ENCODE measurements around the gene SCTR.

The SCTR gene

GRCh38 chr2:119523952-119524694, at the start of gene SCTR:
Gene SCTR (minus strand): TSS chr2:119524483. CDS start chr2:119524226, 257 bp downstream.
- no peak for DNase-seq (ENCODE audit: low spot score)

- DNase-seq (ENCODE audit: low spot score), result no peak
These were observed 43.0 kb upstream of the SCTR start for GRCh38 chr2:119567292-119567691.

- no peak for DNase-seq (ENCODE audit: low spot score)
These were observed 41.2 kb upstream of the SCTR start for GRCh38 chr2:119565481-119565880.

- no peak for DNase-seq (ENCODE audit: low spot score)
These were observed 29.5 kb upstream of the SCTR start for GRCh38 chr2:119553687-119554344.

- no peak for DNase-seq (ENCODE audit: low spot score)
These were observed 28.6 kb upstream of the SCTR start for GRCh38 chr2:119552902-119553301.

GRCh38 chr2:119550856-119551255, 26.6 kb upstream of the SCTR start:
- no peak for DNase-seq (ENCODE audit: low spot score)

GRCh38 chr2:119550346-119550745, 26.1 kb upstream of the SCTR start:
- no peak for DNase-seq (ENCODE audit: low spot score)

- no peak for DNase-seq (ENCODE audit: low spot score)
These were observed 25.0 kb upstream of the SCTR start for GRCh38 chr2:119549241-119549640.

GRCh38 chr2:119548516-119549120, 24.3 kb upstream of the SCTR start:
- DNase-seq (ENCODE audit: low spot score), result no peak

- no peak for DNase-seq (ENCODE audit: low spot score)
These were observed 22.1 kb upstream of the SCTR start for GRCh38 chr2:119546447-119546767.

- no peak for DNase-seq (ENCODE audit: low spot score)
These were observed 21.6 kb upstream of the SCTR start for GRCh38 chr2:119545754-119546446.

- DNase-seq (ENCODE audit: low spot score), result no peak
These were observed 20.7 kb upstream of the SCTR start for GRCh38 chr2:119544939-119545475.

GRCh38 chr2:119544075-119544938, 20.0 kb upstream of the SCTR start, which contains the start of gene CFAP221:
Gene CFAP221 (plus strand): TSS chr2:119544449. CDS start chr2:119546132, 1,683 bp downstream.
- DNase-seq (ENCODE audit: low spot score), result peak; percentile 48

- no peak for DNase-seq (ENCODE audit: low spot score)
These were observed 17.2 kb upstream of the SCTR start for GRCh38 chr2:119541476-119541875.

GRCh38 chr2:119537792-119538191, 13.5 kb upstream of the SCTR start:
- no peak for DNase-seq (ENCODE audit: low spot score)

GRCh38 chr2:119536707-119537106, 12.4 kb upstream of the SCTR start:
- no peak for DNase-seq (ENCODE audit: low spot score)

- DNase-seq (ENCODE audit: low spot score), result no peak
These were observed 11.9 kb upstream of the SCTR start for GRCh38 chr2:119536211-119536610.

GRCh38 chr2:119533560-119533959, 9.3 kb upstream of the SCTR start:
- no peak for DNase-seq (ENCODE audit: low spot score)

- no peak for DNase-seq (ENCODE audit: low spot score)
These were observed 7.0 kb upstream of the SCTR start for GRCh38 chr2:119531292-119531691.

GRCh38 chr2:119527999-119528398, 3.7 kb upstream of the SCTR start:
- no peak for DNase-seq (ENCODE audit: low spot score)

GRCh38 chr2:119525614-119526013, 1.3 kb upstream of the SCTR start:
- DNase-seq (ENCODE audit: low spot score), result no peak

Measured in hematopoietic multipotent progenitor cell treated with erythropoietin and hydrocortisone succinate and interleukin-3 and kit ligand, for 15 days (in vitro differentiated cells).